Chondrocyte (in vitro differentiated cells): ENCODE data around the gene LRRTM4. TPM values are rescaled to one million over a fixed set of nuclear protein-coding genes. Genes with fewer than 3 reads are reported as not detected.

Source experiments
- DNase-seq: peaks from one replicate; pipeline ENCODE4 v3.0.0; 2021; ENCODE audit warnings: mixed read lengths, low spot score
- H3K27ac Mint-ChIP-seq: one replicate; pipeline ENCODE4 v1.8.0; 2021; ENCODE audit warnings: mild to moderate bottlenecking, moderate library complexity, mixed read lengths; ENCODE audit not compliant: unreplicated experiment
- H3K27me3 Mint-ChIP-seq: 2 replicates; pipeline ENCODE4 v1.8.0; 2021; ENCODE audit warnings: low read depth, mixed read lengths
- H3K36me3 Mint-ChIP-seq: 2 replicates; pipeline ENCODE4 v1.8.0; 2021; ENCODE audit warnings: low read depth, mixed read lengths
- H3K4me1 Mint-ChIP-seq: 2 replicates; pipeline ENCODE4 v1.8.0; 2021; ENCODE audit warnings: low read depth, mild to moderate bottlenecking, mixed read lengths
- H3K4me3 Mint-ChIP-seq: one replicate; pipeline ENCODE4 v1.8.0; 2021; ENCODE audit warnings: mild to moderate bottlenecking, moderate library complexity, mixed read lengths; ENCODE audit not compliant: unreplicated experiment
- H3K9me3 Mint-ChIP-seq: 2 replicates; pipeline ENCODE4 v1.8.0; 2021; ENCODE audit warnings: low read depth, mixed read lengths
- total RNA-seq: library from RNA; stranded (reverse); gene quantifications from 3 replicates; pipeline ENCODE4 v1.2.1, GENCODE V29; 2021
- TF ChIP-seq, protein P1 (sequence below): fragments of 200-600 bp; sonication (generic); IDR thresholded peaks from 2 replicates; pipeline ENCODE4 v1.5.0; 2021; ENCODE audit warnings: antibody characterized with exemption, mild to moderate bottlenecking, moderate library complexity

Gene LRRTM4
- total RNA-seq, 1 donor from 2014 or later = not detected

DNA sequence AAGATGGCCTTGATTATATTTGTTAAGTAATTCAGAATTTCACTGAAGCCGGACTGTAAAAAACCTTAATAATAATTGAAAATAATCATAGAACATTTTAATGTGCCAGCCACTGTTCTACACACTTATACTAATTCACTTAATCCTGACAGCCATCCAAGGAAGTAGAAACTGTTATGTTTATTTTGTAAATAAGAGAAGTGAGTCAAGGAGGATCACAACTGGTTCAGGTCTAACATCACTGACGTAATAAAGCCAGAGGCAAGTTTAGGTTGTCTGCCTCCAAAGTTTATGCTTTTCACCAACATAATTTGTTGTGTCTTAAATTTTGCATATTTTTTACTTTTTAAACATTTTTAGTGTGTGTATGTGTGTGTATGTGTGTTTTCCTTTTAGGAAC lies 436.1 kb downstream of the LRRTM4 start:
- Mint-ChIP-seq H3K27me3 (peaks cover 37% of the 10 kb centered on the region), H3K27ac (no peak overlapping the region), H3K4me1 (peaks cover 2% of the 10 kb centered on the region), H3K4me3 (no peak overlapping the region), H3K36me3 (no peaks in the 10 kb centered on the region), H3K9me3 (no peaks in the 10 kb centered on the region)
- no peak for DNase-seq
- TF ChIP-seq, protein P1, sequence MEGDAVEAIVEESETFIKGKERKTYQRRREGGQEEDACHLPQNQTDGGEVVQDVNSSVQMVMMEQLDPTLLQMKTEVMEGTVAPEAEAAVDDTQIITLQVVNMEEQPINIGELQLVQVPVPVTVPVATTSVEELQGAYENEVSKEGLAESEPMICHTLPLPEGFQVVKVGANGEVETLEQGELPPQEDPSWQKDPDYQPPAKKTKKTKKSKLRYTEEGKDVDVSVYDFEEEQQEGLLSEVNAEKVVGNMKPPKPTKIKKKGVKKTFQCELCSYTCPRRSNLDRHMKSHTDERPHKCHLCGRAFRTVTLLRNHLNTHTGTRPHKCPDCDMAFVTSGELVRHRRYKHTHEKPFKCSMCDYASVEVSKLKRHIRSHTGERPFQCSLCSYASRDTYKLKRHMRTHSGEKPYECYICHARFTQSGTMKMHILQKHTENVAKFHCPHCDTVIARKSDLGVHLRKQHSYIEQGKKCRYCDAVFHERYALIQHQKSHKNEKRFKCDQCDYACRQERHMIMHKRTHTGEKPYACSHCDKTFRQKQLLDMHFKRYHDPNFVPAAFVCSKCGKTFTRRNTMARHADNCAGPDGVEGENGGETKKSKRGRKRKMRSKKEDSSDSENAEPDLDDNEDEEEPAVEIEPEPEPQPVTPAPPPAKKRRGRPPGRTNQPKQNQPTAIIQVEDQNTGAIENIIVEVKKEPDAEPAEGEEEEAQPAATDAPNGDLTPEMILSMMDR = no peak

DNA sequence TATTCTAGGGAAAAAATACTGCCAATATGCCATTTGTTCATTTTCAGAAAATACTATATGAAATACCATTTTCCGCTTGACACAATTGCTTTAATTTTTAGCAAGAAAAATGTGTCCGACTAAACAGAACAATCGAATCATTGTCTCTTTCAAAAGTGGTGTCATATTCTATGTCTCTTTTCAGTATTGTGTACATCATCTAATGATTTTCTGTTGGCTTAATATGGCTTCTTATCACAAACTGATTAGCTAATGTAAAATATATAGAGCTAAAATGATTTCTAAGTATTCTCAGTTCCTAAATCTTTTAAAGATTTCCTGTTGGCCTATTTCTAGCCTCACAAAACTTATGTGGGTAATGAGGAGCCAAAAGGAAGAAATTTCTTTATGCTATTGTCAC lies 436.6 kb downstream of the LRRTM4 start:
- Mint-ChIP-seq H3K4me3 (no peak overlapping the region), H3K9me3 (no peaks in the 10 kb centered on the region), H3K4me1 (peaks cover 2% of the 10 kb centered on the region), H3K36me3 (no peaks in the 10 kb centered on the region), H3K27me3 (peaks cover 35% of the 10 kb centered on the region), H3K27ac (no peak overlapping the region)
- no peak for DNase-seq
- TF ChIP-seq, protein P1 = no peak

DNA sequence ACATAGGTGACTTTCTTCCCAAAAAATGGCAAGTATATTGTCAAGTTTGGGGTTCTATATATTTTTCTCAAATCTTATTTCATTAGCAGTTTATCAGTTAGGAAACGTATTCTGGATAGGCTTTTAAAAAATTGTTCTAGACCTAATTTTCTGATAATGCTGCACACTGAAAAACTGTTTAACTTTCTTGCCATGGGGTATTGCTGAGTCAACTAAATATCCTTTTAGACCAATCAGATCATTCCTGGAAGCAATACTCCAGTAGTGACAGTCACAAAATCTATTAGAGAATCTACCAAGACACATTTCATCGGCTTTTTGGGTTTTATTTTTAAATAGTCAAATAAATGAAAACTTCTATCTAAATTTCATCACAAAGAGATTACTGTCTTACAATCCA lies 440.6 kb downstream of the LRRTM4 start:
- Mint-ChIP-seq H3K9me3 (no peaks in the 10 kb centered on the region), H3K36me3 (no peaks in the 10 kb centered on the region), H3K4me1 (no peaks in the 10 kb centered on the region), H3K27ac (no peak overlapping the region), H3K4me3 (no peak overlapping the region), H3K27me3 (peaks cover 3% of the 10 kb centered on the region)
- TF ChIP-seq, protein P1 = no peak
- DNase-seq = no peak

DNA sequence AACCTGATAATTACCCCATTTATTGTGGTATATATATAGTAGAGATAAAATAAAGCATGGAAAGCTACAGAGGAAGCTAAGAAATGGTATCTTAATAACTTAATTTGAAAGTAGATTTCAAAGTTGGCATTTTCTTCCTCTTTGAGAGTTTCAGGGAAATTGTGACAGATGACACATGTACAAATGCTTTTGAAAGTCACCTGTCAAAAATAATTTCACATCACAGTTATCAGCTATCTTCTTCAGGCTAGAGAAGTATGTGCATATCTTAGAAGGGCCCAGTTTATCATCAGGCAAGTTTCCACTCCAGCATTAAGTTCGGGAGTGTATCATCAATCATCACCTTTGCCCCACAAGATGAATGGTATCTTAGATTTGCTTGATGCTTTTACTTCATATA lies 457.9 kb downstream of the LRRTM4 start:
- H3K9me3 Mint-ChIP-seq = peaks cover 6% of the 10 kb centered on the region
- no peaks in the 10 kb centered on the region for H3K36me3 Mint-ChIP-seq
- no peak overlapping the region for H3K27ac Mint-ChIP-seq
- H3K4me3 Mint-ChIP-seq = no peak overlapping the region
- H3K27me3 Mint-ChIP-seq = no peaks in the 10 kb centered on the region
- TF ChIP-seq, protein P1 = no peak
- no peak for DNase-seq
- no peaks in the 10 kb centered on the region for H3K4me1 Mint-ChIP-seq

DNA sequence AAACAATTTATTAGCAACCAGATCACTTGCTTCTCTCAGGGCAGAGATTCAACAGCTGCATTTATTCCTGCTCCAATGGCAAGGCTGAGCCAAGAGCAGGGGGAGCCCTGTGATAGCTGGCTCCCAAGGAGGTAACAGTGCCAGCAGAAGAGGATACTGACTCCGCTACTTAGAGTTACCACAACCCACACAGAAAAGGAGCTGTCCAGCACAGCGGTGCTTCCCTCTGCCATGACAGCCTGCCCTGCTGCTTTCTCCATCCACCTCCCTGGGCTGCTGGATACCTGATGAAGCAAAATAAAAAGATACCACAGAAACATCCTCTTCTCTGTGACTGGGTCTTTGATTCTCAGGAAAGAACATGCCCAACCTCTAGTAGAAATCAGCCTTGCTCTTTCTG lies 467.2 kb downstream of the LRRTM4 start:
- TF ChIP-seq, protein P1 = no peak
- Mint-ChIP-seq H3K27me3 (no peaks in the 10 kb centered on the region), H3K9me3 (no peaks in the 10 kb centered on the region), H3K4me1 (no peaks in the 10 kb centered on the region), H3K4me3 (no peak overlapping the region), H3K36me3 (no peaks in the 10 kb centered on the region), H3K27ac (no peak overlapping the region)
- DNase-seq = no peak
